ENCODE data around the gene CFAP45.
A peak's percentile ranks its signal among the peaks of the same experiment; 100 is the strongest.

Gene CFAP45, protein sequence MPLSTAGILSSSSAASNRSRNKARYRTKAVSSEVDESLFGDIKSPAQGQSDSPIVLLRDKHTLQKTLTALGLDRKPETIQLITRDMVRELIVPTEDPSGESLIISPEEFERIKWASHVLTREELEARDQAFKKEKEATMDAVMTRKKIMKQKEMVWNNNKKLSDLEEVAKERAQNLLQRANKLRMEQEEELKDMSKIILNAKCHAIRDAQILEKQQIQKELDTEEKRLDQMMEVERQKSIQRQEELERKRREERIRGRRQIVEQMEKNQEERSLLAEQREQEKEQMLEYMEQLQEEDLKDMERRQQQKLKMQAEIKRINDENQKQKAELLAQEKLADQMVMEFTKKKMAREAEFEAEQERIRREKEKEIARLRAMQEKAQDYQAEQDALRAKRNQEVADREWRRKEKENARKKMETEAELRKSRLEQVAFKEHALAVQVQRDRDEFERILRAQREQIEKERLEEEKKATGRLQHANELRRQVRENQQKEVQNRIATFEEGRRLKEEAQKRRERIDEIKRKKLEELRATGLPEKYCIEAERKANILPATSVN

DNA sequence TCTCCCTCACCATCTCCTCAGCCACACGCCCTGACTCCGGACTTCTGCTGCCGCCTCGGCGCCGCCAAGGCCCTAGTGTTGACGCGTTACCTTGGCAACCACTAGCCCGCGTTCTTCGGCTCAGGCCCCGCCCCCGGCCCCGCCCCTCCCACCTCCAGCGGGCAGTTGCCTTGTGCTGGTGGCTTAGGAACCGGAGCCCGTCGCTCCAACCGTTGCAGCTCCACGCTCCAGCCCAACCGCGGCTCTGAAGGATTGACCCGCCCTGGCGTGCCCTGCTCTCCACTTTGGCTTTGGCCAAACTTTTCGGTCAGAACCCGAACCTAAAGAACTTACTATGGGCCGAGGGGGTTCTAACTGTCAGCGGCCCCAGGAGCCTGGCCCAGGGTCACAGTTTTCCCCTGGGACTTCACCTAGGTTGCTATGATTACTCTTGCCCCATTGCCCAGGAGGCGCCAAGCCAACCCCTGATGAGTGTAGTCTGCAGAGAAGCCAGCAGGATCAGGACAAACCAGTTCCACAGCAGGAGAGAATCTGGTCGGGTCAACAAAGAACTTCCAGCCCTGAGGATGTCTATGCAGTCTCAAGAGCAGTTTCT is at the start of gene CFAP45:
Gene CFAP45 (minus strand): TSS at position 80 of the 595 bp plus-strand sequence. CDS start 67 bp downstream, at position 13.
- no peaks in the 10 kb centered on the region for H3K27me3 Mint-ChIP-seq
- H3K27ac Mint-ChIP-seq: no peak within 1 kb of the TSS
- H3K36me3 Mint-ChIP-seq (ENCODE audit: low read depth): no peaks in the 10 kb centered on the region
- H3K4me3 Mint-ChIP-seq: no peak within 1 kb of the TSS
- no peak for ATAC-seq
- H3K4me1 Mint-ChIP-seq: no peaks in the 10 kb centered on the region
- DNase-seq: no peak
- H3K9me3 Mint-ChIP-seq: no peaks in the 10 kb centered on the region

DNA sequence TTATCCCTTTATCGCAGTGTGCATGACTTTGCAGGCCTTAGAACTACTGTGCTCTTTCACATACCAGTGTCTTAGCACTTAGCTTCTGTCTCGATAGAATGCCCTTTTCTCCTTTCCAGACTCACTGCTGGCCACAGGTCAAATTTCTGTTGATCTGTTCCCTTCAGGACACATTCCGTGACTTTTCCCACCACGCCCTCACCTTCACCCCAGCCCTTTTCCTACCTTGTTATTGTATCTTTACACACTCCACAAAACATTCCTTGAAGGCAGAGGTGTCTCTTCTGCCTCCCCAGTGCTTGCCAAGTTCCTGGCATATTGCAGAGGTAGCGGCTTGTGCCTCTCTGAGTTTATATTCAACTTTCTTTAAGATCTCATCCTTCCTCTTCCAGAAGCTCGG is 49.2 kb upstream of the CFAP45 start:
- H3K27me3 Mint-ChIP-seq: peaks cover 20% of the 10 kb centered on the region
- H3K4me3 Mint-ChIP-seq: no peak overlapping the region
- H3K27ac Mint-ChIP-seq: no peak overlapping the region
- DNase-seq (no peak), ATAC-seq (no peak)
- no peaks in the 10 kb centered on the region for H3K9me3 Mint-ChIP-seq
- H3K4me1 Mint-ChIP-seq: peaks cover 6% of the 10 kb centered on the region
- no peaks in the 10 kb centered on the region for H3K36me3 Mint-ChIP-seq (ENCODE audit: low read depth)

DNA sequence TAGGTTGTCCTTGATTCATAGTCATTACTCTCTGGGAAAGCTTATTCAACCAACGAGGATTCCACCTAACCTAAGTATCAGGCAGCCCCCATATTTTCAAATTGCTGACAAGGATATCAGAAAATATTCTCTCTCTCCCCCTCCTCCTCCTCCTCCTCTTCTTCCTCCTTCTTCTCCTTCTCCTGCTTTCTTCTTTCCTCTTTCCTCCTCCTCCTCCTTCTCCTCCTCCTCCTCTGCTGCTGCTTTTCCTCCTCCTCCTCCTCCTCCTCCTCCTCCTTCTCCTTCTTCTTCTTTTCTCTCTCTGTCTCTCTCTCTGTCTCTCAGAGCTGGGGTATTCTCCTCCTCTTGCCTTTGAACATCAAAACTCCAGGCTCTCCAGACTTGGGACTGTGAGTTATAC is 48.0 kb upstream of the CFAP45 start:
- ATAC-seq (no peak), DNase-seq (no peak)
- Mint-ChIP-seq H3K4me3 (no peak overlapping the region), H3K27ac (no peak overlapping the region), H3K27me3 (peaks cover 25% of the 10 kb centered on the region), H3K4me1 (peaks cover 6% of the 10 kb centered on the region), H3K36me3 (ENCODE audit: low read depth) (no peaks in the 10 kb centered on the region), H3K9me3 (no peaks in the 10 kb centered on the region)

DNA sequence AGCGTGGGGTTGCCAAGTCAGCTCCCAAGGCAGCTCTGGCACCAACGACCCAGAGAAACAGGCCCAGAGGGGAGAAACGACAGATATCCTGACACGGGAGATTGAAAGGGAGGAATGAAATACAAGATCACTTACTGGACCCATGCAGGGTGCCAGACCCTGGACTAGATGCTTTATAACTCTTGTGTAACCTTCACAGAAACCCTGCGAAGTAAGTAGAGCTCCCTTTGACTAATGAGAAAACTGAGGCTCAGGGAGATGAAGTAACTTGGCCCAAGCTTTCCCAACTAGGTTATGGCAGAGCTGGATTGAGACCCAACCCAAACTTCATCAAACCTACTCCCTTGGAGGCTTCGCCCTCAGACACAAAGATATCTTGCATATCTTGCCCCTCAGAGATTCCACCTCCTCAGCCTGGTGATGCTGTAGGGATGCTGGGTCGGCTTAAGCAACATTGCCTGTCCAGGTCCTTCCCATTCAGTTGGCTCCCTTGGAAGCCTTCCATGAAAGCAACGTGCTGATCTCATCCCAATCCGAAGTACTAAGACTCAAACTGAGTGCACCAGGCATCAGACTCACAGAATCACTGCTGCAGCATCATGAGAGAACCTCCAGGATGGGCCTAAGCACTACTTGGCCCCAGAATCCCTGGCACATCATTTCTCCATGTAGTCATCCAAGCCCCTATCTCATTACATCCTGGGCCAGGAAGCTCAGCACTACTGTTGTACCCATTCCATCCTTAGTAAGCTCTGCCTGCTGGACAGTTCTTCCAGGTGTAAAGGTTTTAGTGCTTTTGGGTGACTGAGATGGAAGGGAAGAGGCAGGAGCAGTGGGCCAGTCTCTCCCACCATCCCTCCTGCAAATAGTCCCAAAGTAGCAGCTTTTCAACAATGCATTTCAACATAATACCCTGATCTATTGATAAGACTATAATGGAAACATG is 46.5 kb upstream of the CFAP45 start:
- Mint-ChIP-seq H3K4me1 (peaks cover 6% of the 10 kb centered on the region), H3K27me3 (peaks cover 28% of the 10 kb centered on the region), H3K27ac (no peak overlapping the region), H3K4me3 (no peak overlapping the region), H3K36me3 (ENCODE audit: low read depth) (no peaks in the 10 kb centered on the region), H3K9me3 (no peaks in the 10 kb centered on the region)
- ATAC-seq (no peak), DNase-seq (no peak)

DNA sequence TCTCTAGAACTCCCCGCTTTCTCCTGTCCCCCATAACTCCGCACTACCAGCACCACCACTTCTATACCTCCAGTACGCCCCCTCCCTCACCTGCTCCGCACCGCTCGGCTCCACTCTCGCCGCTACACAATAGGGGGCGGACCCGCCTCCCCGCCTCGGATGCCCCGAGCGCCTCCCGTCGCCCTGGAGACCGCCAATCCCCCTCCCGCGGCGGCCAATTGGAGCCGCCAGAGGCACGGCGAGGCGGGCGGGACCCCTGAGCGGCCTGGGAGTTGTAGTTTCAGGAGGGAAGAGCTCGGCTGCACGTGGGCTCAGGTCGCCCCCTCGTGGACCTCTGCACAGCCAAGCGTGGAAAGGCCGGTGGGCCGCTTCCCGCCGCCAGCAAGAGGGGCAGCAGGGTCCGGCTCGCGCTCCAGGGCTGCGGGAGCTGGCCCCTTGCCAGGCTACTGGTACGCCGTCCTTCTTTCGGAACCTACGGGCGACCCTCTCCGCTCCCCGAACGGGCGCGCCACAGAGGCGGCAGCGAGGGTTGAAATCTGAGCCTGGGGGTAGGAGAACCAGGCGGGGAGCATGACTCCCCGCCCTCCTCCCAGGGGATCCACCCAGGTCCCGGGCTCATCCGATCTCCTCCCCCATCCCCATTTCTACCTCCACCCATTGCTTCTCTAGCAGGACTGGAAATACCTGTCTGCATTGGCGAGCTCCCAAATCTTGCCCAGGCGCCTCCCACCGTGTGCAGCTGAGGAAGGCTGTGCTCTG is 45.7 kb upstream of the CFAP45 start, which contains the start of gene IGSF9:
Gene IGSF9 (minus strand): TSS at position 131 of the 759 bp plus-strand sequence. CDS start 2,159 bp downstream, outside the sequence.
- Mint-ChIP-seq H3K4me3 (peak within 1 kb of the TSS; percentile 66), H3K27ac (no peak within 1 kb of the TSS), H3K27me3 (peaks cover 28% of the 10 kb centered on the region), H3K36me3 (ENCODE audit: low read depth) (no peaks in the 10 kb centered on the region), H3K4me1 (peaks cover 6% of the 10 kb centered on the region), H3K9me3 (no peaks in the 10 kb centered on the region)
- ATAC-seq (peak; percentile 95), DNase-seq (peak; percentile 80)

DNA sequence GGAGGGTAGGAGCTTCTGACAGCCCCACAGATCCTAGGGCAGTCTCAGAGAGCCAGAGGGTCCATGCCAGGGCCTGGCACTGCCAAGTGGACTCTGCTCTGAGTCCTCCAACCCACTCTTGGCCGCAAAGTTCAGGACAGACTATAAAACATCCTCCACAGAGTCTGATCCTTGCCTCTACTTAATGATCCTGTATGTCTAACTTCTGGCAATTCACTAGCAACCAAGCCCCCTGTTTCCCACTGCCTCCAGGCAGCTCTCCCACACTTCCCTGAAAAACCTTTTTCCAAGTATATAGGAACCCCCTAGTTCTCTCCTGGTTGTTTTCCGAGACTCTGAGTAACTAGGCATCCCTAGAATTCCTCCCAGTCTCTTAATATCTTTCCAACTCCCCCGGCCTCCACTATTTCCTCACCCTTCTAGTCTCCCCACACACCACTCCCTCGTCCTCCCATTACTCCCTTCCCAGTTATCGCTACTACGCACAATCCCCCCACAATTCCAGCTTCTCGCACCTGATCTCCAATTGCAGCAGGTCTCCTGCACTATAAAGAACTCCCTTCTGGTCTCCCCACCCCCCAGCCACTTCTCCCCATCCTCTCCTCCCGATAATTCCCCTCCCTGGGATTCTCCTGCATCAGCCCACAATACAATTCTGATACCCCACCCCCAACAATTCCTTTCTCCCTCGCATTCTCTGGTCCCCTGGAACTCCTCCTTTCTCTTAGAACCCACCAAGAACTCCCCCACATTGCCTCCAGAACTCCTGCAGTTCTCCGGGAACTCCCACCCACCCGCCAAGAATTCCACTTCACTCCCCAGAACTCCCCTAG is 44.9 kb upstream of the CFAP45 start:
- Mint-ChIP-seq H3K4me1 (peaks cover 6% of the 10 kb centered on the region), H3K27ac (no peak overlapping the region), H3K27me3 (peaks cover 28% of the 10 kb centered on the region)

DNA sequence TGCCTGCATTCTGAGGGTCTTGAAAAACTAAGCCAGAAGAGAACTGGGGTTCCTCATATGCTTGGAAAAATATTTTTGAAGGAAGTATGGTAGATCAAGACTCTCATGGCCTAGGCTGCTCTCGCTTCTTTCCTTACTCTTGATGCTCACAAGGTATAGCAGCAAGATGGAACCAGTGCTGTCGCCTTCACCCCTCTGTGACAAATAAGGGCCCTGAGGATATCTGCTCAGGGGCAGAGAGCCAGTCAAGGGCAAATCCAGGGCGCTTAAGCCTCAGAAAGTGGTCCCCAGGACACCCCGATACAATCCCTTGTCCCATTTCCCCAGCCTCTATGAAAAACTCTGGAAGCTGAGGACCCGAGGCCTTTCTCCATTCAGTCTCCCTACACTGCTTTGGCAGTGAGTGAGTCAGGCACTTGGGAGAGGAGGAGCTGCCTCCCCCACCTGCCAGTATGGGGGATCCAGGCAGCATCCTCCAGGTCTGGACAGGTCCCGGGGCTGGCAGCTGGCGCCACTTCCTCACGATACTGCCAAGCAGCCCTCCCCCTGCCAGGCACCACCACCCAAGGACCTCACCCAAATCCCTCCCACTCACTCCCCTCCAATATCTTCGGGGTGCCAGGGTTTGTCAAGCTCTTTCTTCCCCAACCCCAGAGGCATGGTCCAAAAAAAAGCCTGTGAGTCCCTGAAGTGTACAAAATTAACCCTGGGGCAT is 44.1 kb upstream of the CFAP45 start:
- no peaks in the 10 kb centered on the region for H3K36me3 Mint-ChIP-seq (ENCODE audit: low read depth)
- no peak for DNase-seq
- H3K9me3 Mint-ChIP-seq: no peaks in the 10 kb centered on the region
- H3K27ac Mint-ChIP-seq: no peak overlapping the region
- no peak for ATAC-seq
- H3K4me1 Mint-ChIP-seq: peaks cover 6% of the 10 kb centered on the region
- no peak overlapping the region for H3K4me3 Mint-ChIP-seq
- peaks cover 30% of the 10 kb centered on the region for H3K27me3 Mint-ChIP-seq

More for the DNA sequence above, 44.9 kb upstream of the CFAP45 start:
- no peak for ATAC-seq
- H3K4me3 Mint-ChIP-seq: peak overlapping the region; percentile 66
- DNase-seq: no peak
- no peaks in the 10 kb centered on the region for H3K9me3 Mint-ChIP-seq
- H3K36me3 Mint-ChIP-seq (ENCODE audit: low read depth): no peaks in the 10 kb centered on the region

DNA sequence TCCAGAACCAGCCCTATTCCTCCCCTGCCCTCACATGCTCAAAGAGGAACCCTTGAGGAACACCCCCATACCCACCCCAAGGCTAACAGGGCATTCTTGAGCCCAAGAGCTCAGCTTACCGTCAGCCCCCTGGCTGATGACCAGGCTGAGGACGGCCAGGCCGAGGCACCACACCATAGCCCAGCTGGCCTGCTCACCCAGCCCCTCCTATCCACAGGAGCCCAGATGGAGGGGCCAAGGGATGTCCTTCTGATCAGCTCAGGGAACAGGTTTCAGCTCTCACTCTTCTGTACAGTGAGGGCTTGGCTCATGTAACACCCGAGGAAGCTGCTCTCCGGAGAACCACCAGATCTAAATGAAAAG is 43.3 kb upstream of the CFAP45 start:
- DNase-seq (no peak), ATAC-seq (no peak)
- Mint-ChIP-seq H3K36me3 (ENCODE audit: low read depth) (no peaks in the 10 kb centered on the region), H3K9me3 (no peaks in the 10 kb centered on the region), H3K4me3 (no peak overlapping the region), H3K4me1 (peaks cover 8% of the 10 kb centered on the region), H3K27me3 (peaks cover 35% of the 10 kb centered on the region), H3K27ac (no peak overlapping the region)

DNA sequence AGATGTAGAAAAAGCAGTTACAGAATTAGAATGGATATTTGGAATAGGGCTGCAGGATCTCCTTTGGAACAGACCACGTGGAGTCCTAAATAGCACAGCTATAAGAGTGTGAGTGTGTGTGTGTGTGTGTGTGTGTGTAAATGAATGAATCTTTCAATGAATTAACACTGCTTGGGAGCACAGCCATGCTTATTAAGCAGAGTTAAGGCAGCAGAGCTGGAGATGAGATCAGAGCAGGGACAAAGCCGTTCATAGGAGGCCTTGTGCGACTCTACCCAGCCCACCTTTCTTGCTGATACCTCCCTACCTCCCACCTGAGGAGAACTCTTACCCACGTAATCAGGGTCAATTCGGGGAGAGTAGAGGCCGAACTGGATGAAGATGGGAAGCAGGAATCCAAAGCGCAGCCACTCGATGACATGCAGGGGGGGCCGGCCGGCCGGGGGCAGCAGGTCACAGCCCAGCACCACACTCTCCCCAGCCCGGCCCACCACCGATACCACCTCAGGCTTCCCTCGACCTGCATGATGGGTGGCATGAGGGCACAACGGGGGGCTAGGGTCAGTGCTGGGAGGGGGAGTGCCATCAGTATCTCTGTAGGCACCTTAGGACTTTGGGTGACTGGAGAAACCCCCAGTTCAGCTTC is 42.8 kb upstream of the CFAP45 start:
- H3K27ac Mint-ChIP-seq: no peak overlapping the region
- H3K4me3 Mint-ChIP-seq: no peak overlapping the region
- no peak for ATAC-seq
- H3K9me3 Mint-ChIP-seq: no peaks in the 10 kb centered on the region
- DNase-seq: no peak
- H3K27me3 Mint-ChIP-seq: peaks cover 35% of the 10 kb centered on the region
- no peaks in the 10 kb centered on the region for H3K36me3 Mint-ChIP-seq (ENCODE audit: low read depth)
- peaks cover 10% of the 10 kb centered on the region for H3K4me1 Mint-ChIP-seq

DNA sequence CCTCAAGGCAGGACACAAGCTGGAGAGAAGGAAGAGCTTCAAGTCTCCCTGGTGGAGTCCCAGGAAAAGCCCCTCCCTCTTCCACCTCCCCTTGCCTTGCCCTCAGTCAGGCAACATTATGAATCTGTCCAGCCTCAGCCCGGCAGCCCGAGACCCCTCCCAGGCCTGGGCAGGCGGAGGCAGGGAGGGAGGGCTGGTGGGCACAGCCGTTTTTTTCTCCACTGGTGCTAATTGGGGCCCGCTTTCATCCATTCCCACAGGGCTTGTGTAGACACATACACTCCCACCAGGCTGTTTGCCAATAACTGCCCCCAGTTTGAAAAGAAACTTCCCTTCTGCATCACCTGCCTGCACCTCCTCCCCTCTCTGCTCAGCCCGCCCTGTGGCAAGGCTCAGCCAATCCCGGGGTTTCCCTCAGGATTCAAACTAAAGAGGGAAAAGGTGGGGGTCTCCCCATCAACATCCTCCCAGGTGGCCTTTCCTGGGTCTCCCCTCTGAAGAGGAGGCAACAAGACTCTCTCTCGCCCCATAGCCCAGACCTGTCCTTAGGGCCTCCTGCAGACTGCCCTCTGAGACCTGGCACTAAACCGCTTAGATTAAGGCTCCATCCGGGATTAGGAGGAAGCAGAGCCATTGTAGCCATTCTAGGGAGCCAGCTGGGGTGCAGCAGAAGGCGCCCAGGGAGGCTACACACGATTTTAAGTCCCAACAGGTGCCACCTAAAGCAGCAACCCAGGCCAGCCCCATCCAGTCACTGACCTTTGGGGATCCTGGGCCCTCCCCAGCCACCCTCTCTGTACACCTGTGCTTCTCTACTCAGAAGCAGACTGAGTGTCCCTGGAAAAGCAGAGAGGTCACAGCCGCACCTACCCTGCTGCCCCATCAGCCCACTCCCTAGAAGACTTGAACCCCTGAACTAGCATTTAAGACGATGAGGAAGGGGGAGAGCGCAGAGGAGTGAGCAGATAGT is 41.9 kb upstream of the CFAP45 start:
- no peak for ATAC-seq
- DNase-seq: no peak
- no peak overlapping the region for H3K27ac Mint-ChIP-seq
- H3K9me3 Mint-ChIP-seq: no peaks in the 10 kb centered on the region
- peaks cover 10% of the 10 kb centered on the region for H3K4me1 Mint-ChIP-seq
- no peaks in the 10 kb centered on the region for H3K36me3 Mint-ChIP-seq (ENCODE audit: low read depth)
- H3K27me3 Mint-ChIP-seq: peaks cover 33% of the 10 kb centered on the region
- no peak overlapping the region for H3K4me3 Mint-ChIP-seq

DNA sequence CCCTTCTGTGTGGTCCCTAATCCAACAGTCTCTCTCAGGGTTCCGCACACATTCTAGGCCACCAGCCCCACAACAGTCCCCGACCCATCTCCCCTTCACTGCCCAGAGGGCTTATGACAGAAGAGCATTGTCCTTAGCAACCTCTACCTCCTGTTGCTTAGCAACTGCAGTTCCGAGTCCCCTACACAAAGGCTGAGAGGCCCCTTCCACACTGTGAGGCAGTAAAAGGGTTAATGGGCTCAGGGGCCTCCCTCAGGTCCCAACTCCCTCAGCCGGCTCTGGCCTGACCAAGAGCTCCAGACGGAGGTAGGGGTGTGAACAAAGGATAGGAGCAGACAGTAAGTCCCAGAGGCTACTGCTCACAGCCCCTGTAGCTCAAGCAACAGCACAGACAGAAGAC is 41.2 kb upstream of the CFAP45 start:
- ATAC-seq (no peak), DNase-seq (no peak)
- H3K36me3 Mint-ChIP-seq (ENCODE audit: low read depth): no peaks in the 10 kb centered on the region
- H3K4me3 Mint-ChIP-seq: no peak overlapping the region
- H3K4me1 Mint-ChIP-seq: peaks cover 16% of the 10 kb centered on the region
- no peaks in the 10 kb centered on the region for H3K9me3 Mint-ChIP-seq
- peaks cover 32% of the 10 kb centered on the region for H3K27me3 Mint-ChIP-seq
- H3K27ac Mint-ChIP-seq: no peak overlapping the region
